HG02610 (cell line): ENCODE data around the gene GRAPL.
"Not testable (repeated sequence)": the region's sequence is repeated elsewhere in the genome, so short reads cannot be mapped to it uniquely, and the experiment has no call there.

Source experiments
- ATAC-seq: cut with Tn5 transposase; IDR thresholded peaks from one replicate; pipeline ENCODE4 v1.9.1; 2021; ENCODE audit warnings: mild to moderate bottlenecking, moderate library complexity; ENCODE audit not compliant: unreplicated experiment

The GRAPL gene

DNA sequence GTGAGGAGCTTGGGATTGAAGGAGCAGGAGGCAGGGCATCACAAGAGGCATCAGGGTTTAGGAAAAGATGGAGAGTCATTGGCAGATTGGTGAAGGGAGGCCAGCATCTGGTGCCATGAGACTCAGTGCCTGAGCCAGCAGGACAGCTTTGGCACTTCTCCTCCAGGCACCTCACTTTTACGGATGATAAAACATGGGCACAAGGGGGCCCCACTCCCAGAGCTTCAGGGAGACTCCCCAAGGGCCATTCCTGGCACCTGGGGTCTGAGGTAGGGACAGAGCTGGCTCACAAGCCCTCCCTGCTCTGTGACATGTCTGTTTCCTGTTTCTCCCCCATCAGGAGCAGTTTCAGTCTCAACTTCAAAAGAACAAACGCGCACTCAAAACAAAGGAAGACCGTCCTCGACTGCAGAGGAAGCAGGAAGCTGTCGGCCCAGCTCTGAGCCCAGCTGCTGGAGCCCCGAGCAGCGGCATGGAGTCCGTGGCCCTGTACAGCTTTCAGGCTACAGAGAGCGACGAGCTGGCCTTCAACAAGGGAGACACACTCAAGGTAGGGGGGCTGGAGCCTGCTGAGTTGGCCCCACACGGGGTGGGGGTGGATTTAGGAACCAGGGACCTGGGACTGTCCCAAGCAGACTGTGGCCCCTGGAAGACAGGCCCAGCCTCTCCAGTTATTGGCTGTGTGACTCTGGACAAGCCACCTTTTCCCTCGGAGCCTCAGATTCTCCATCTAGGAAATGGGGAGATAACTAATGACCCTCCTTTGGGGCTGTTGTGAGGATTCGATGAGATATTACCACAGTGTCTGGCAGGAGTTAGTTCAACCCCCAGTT is at the start of gene GRAPL:
Gene GRAPL, plus strand, starts transcription at position 442 of the 833 bp plus-strand sequence. Its CDS starts 31 bp downstream, at position 473.
- not testable (repeated sequence) for ATAC-seq

GRCh38 chr17:19088804-19089685 is 38.3 kb upstream of the GRAPL start:
- not testable (repeated sequence) for ATAC-seq

DNA sequence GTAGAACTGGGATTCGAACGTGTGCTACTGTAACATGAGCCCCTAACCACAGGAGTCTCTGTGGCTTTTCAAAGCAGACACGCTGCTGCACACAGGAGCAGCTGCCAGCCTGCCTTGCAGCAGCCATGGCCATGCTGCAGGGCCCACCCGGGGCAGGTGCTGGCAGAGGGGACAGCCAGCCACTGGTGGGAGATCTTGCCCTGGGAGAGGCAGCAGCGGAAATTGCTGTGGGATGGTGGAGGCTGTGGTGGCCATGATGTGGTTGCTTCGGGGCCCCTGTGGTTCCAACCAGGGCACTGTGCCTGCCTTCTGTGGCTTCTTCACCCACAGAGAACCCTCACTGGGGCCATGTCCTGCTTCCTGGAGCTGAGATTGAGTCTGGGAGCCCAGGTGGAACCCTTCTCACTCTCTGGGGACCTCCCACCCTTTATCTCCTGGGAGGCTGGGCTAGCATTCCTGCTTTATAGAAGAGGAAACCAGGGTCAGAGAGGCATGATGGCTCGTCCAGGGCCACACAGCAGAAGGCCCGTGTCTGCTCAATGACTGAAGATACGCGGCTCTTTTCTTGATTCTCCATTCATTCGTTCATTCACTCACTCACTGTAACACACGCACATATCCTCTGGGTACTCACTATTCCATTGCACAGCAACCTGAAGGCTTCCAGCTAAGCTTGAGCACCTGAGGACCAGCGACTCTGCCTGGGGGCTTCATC is 37.2 kb upstream of the GRAPL start:
- ATAC-seq = not testable (repeated sequence)

DNA sequence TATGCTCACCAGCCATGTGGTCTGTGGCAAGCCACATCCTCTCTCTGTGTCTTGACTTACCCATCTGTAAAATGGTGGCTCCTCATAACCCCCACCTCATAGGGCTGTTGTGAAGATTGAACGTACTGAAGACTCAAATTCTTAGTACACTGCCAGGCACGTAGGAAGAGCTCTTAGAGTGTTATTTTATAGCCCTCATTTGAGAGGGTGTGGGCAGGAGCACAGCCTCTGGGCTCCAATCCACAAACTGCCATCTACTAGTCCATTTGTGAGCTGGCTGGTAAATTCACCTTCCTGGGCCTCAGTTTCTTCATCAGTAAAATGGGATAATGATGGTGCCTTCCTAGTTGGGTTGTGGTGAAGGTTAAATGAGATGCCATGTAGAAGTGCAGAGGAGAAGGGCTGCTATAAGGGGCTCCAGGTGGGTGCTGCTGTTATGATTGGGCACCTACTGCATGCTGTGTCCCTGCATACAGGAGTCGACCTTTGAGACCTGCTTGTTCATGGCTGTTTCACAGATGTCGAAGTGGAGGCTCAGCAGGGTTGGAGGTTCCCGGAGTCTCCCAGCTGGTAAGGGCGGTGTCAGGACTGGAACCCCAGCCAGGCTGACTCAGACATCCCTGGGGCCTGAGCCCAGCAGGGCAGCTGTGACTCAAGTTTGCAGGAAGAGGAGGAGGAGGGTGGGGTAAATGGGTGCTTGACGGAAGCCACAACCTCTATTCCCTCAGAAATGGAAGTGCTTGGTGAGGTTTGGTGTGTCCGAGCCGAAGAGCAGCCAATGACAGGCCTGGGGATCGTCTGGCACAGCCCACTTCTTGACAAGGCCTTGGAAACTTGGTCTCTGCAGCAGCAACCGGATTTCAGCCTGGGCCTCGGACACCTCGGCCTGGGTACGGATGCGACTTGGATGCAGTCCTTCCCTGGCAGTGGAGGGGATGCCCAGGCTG is 34.4 kb upstream of the GRAPL start:
- ATAC-seq = not testable (repeated sequence)

DNA sequence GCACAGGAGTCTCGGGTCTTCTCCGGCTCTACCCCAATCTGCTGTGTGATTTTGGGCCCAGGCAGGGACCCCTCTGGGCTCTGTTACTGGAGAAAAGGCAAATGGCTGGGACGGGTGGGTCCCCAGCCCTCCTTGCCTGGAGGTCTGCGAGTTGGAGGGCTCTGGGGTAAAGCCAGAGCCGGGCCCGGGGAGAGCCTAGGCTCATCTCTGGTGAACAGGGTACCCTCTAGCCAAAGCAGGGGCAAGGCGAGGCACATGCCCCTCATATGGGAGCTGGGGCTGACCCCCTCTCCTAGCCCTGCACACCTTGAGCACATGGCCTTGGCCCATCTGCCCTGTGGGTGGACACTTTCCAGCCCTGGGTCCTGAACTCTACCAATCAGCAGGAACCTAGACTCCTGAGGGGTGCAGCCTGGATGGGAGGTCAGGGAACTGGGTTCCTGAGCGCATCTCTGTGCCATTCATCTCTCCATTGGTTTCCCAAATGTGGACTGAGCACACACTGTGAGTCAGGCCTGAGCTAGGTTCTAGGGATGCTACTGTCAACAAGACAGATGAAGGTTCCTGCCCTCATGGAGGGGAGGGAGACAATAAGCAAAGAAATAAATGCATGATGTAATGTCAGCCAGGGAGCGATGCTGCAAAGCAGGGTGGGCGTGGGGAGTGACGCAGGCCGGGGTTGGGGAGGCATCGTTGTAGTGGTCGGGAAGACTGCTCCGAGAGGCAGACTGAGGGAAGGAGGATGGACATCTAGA is 33.5 kb upstream of the GRAPL start:
- not testable (repeated sequence) for ATAC-seq

DNA sequence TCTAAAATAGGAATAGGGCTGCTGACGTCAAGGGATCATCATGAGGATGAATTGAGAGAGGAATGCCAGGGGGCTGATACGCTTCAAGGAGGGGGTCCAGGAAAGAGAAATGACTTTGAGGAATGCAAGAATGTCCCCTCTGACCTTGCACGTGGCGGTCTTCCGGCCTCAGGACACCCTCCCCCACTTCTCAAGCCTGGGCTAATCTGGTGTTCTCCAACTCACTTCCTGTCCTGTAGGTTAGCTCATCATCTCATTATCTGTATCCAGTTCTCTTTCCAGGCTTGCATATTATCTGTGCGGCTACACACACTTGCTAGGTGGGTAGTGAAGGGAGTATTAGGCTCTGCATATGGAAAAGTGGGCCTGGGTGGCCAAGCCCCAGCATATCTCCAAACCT is 18.9 kb upstream of the GRAPL start:
- ATAC-seq = not testable (repeated sequence)

DNA sequence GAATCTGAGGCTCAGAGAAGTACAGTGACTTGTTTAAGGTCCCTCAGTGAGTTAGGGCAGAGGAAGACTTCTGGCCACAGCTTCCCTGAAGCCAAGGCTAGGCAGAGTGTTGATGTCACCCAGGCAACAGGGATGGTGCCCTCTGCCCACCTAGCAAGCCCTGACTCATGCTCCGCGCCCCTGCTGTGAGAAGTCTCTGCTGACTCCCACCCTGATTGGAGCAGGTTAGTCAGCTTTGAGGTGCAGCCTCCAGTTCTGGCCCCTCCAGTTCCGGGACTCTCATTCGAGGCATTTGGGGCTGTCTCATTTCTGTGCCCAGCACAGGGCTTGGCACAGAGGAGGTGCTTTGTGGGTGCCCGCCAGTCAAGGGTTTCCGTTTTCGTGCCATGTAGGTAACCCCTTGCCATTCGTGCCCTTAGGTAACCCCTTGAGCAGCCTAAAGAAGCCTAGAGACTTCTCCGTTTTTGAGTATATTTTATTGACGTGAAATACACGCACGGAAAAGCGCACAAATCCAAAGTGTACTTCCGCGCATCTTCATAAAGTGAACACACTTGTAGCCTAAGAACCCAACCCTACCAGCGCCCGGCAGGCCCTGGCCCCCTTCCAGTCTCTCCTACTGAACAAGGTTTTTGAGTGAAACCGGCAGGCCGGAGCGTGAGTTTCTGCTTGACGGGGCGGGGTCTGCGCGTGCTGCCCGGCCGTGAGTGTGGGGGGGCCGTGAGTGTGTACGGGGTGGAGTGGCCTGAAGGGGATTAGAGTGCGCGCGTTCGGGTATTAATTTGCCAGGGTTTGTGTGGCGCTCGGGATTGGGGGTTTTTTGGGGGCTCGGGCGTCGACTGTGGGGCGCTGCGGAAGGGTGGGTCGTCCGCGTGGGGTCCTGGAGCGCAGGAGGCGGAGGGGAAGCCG is 16.9 kb upstream of the GRAPL start:
- ATAC-seq = peak; percentile 2

DNA sequence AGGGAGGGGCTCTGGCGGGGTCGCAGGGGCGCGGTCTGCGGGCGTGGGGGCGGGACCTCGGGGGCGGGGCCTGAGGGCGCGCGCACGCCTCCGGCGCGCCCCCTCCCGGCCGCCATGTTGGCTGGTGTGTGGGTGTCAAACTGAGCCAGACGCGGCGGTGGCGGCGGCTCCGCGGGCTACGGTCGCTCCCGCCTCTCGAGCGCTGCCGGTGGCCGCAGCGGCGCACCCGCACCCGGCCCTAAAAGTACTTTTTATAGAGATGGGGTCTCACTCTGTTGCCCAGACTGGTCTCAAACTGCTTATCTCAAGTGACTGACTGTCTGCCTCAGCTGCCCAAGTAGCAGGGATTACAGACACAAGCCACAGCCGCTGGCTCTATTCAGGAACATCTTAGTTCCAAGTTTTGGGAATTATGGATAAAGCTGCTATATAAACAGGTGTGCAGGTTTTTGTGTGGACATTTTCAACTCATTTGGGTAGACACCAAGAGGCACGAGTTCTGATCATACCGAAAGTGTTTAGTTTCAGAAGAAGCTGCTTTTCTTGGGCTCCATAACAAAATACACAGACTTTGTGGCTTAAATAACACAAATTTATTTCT is 16.2 kb upstream of the GRAPL start:
- ATAC-seq = peak; percentile 60

DNA sequence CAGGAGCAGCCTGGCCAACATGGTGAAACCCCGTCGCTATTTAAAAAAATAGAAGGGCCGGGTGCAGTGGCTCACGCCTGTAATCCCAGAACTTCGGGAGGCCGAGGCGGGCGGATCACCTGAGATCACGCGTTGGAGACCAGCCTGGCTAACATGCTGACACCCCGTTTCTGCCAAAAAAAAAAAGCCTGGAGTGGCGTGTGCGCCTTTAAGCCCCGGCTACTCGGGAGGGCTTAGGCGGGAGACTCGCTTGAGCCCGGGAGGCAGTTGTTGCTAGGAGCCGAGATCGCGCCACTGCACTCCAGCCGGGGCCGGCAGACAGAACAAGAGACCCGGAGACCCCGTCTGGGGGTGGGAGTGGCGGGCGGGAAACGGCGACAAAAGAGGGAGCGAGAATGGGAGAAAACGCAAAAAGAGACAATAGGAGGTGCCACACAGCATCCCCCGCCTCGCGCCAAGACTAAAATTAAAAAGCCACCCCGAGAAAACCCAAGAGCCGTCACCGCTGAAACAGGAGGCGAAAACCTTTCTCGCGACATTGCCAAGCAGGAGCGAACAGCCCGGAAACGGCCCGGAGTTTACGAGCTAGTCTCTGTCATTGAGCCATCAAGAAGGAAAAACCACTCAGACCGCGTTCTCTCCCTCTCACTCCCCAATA is 15.5 kb upstream of the GRAPL start:
- peak; percentile 53 for ATAC-seq

DNA sequence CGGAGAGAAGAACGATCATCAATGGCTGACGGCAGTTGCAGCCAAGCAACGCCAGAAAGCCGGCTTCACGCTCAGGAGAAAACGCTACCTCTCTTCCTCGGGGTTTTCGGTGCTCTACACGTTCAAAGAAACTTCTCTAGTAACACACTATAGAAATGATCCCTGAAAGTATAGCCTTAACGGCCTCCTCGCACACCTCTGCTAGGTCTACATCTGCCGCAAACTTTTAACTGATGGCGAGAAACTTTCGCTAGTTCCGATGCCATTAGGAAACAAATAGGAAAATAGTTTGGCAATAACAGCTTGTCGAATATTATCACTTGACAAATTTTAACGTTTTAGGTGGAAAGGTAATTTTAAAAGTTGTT is 14.9 kb upstream of the GRAPL start:
- ATAC-seq = not testable (repeated sequence)

DNA sequence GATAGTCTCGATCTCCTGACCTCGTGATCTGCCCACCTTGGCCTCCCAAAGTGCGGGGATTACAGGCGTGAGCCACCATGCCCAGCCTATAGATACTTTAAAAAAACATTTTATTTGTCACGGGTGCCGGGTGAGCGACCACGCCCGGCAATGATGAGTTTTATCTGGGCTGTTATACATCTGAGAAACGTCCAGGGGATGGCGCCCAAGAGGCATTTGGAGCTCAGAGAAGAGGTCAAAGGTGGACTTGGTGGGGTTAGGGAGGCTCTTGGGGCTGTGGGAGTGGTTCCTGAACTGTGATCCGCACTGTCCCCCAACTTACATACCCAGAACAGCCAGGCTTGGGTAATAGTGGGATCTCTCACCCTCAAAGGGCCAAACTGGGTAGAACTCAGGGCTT is 8.7 kb upstream of the GRAPL start:
- not testable (repeated sequence) for ATAC-seq

- not testable (repeated sequence) for ATAC-seq
Observed at GRCh38 chr17:19125289-19125688, 2.1 kb upstream of the GRAPL start.

- not testable (repeated sequence) for ATAC-seq
Observed at GRCh38 chr17:19129500-19129899, 2.1 kb downstream of the GRAPL start.

DNA sequence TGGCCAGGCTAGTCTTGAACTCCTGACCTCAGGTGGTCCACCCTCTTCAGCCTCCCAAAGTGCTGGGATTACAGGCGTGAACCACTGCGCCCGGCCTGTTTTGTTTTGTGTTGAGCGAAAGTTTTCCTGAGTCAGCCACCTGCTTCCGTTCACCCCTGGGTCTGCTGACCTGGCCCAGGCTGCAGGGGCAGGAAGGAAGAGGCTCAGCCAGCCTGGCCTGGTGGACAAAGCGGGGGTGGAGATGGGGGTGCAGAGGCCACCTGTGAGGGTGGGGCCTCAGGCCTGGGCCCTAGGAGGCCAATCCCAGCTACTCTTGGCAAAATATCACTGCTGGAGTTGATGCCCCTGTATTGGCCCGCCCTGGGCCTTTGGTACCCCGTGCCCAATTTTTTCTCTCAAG is 3.7 kb downstream of the GRAPL start:
- ATAC-seq = not testable (repeated sequence)

GRCh38 chr17:19131772-19132171 is 4.4 kb downstream of the GRAPL start:
- not testable (repeated sequence) for ATAC-seq

DNA sequence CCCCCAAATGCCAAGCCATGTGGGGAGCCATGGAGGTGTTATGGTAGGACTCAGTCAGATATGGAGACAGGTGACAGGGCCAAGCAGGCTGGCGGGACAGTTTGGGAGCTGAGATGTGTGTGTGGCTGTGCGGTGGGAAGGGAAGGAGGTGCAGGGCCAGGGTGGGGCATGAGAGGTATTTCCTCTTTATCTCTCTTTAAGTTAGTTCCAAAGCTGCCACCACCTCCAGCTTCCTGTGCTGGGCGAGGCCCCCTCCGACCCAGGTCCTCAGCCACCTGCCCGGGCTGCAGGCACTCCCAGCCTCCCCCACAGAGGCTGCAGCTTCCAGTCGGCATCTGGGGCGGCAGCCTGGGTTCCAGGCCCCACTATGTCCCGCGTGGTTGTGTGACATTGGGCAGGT is 6.4 kb downstream of the GRAPL start:
- not testable (repeated sequence) for ATAC-seq

GRCh38 chr17:19135391-19135790 is 8.0 kb downstream of the GRAPL start:
- peak; percentile 31 for ATAC-seq
